Tongue (tissue), 2 donors: ENCODE measurements around the gene ARID3A. TPM values are rescaled to one million over a fixed set of nuclear protein-coding genes. Genes with fewer than 3 reads are reported as not detected.

Experiments used
- DNase-seq: peaks from one replicate; pipeline ENCODE4 v3.0.0-alpha.2; 2015
- total RNA-seq: library from RNA; depleted of rRNA; stranded (reverse); fragments of >200 nt; gene quantifications from one replicate; pipeline ENCODE4 v1.2.3, GENCODE V29; 2014

The ARID3A gene
- total RNA-seq, 1 donor from 2014 or later = 5.2 TPM

DNA sequence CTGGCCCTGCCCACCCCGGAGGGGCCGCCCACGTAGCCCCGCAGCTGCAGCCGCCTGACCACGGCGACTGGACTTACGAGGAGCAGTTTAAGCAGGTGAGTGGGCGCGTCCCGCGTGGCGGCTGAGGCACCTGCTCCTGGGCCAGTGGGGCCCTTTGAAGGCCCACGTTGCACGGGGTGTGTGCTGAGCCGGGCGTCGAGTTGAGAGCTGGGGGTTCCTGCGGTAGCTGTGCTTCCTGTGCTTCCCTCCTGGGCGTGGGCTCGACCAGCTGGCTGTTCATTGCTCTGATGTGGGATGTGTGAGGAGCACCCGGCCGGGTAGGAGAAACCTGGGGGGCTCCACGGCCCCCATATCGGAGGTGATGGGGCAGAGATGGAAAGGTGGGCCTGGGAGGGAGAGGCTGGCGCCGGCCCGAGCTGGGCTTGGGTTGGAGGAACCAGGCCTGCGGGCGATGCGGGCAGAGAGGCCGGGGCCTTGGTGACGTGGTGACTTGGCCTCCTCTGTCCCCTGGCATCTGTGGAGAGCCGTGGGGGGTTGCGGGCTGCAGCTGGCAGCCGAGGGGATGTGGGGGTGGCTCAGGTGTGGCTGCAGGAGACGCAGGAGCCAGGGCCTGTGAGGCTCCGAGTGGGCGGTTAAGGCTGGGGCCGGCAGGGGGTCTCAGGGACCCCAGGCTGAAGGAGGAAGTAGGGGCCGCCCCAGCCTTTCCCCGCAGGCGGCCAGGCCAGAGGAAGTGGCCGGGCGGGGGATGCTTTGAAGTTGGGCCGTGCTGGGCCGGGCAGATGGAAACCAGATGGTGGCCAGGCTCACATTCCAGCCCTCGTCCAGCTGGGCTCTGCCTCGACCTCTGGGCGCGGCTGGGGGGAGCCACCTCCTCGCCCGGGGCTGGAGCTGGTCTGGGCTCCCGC lies 7.1 kb downstream of the ARID3A start:
- peak; percentile 80 for DNase-seq

- no peak for DNase-seq
Measured at GRCh38 chr19:933553-933882, 7.7 kb downstream of the ARID3A start.

- no peak for DNase-seq
Measured at GRCh38 chr19:934197-934840, 8.5 kb downstream of the ARID3A start.

GRCh38 chr19:934865-935479 lies 9.1 kb downstream of the ARID3A start:
- peak; percentile 94 for DNase-seq

- DNase-seq = no peak
Measured at GRCh38 chr19:936175-936546, 10.3 kb downstream of the ARID3A start.

DNA sequence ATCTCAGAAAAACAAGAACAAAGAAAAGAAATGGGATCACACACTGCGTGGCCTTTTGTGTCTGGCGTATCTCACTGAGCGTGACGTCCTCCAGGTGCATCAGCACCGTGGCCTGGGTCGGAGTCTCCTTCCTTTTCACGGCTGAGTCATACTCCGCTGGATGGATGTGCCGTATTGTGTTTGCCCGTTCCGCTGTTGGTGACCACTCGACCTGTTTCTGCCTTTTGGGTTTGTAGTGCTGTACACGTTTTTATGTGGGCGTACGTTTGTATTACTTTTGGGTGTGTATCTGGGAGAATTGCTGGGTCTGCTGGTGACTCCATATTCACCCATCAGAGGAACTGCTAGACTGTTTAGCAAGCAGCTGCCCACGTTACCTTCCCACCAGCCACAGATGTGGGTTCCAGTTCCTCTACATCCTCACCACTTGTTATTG lies 11.4 kb downstream of the ARID3A start:
- no peak for DNase-seq

- no peak for DNase-seq
Measured at GRCh38 chr19:938233-938923, 12.5 kb downstream of the ARID3A start.

DNA sequence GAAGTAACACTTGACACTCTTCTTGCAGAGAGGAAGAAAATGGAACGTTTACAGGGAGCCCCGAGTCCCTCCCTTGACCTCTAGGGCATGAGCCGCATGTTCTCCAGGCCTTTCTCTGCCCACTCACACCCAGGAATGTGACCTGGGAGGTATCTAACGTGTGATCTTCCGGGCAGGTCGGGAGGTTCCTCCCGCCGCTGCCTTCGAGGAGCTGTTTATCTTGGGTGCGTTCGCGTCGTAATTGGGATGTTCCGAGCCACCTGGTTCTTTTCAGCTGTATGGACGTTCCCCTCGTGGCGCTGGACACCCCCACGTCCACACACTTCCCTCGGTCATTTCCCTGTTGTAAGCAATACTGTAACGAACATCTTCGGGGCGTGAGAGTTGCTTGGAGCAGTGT lies 13.6 kb downstream of the ARID3A start:
- no peak for DNase-seq

DNA sequence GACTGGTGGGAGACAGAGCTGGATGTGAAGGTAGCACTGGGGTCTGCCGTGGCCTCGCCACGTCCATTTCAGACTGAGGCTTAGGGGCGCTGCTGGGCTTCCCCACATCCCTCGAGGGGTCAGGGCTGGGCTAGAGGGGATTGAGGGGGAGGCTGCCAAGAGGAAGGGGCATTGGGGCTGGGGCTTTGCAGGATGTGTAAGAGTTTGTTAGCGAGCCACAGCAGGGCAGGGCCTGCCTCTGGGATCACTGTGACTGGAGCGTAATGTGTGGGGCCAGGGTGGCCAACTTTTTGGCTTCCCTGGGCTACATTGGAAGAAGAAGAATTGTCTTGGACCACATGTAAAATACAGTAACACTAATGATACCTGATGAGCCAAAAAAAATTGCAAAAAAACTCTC lies 14.1 kb downstream of the ARID3A start:
- DNase-seq = no peak

GRCh38 chr19:940591-941291 lies 14.9 kb downstream of the ARID3A start:
- peak; percentile 74 for DNase-seq

GRCh38 chr19:941292-942132 lies 15.7 kb downstream of the ARID3A start:
- no peak for DNase-seq

GRCh38 chr19:942133-942645 lies 16.4 kb downstream of the ARID3A start:
- no peak for DNase-seq

- no peak for DNase-seq
Measured at GRCh38 chr19:943551-944170, 17.8 kb downstream of the ARID3A start.

DNA sequence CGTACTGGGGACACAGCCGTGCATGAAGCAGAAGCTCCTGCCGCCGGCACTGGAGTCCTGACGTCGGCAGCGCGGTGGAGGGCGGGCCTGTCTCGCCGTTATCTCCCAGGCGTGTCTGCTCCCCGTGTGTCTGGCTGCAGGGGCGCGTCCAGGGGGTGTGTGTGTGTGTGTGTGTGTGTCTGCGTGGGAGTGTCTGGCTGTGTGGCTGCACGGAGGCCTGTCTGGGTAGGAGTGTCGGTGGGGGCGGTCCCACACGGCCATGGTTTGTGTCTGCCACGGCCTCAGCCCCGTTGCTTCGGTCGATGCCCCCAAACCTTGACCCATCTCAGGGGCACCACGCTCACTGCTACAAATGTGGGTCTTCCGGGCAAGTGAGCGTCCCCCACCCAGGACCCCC lies 18.3 kb downstream of the ARID3A start:
- DNase-seq = peak; percentile 39

- DNase-seq = peak; percentile 53
Measured at GRCh38 chr19:944663-945241, 18.9 kb downstream of the ARID3A start.

DNA sequence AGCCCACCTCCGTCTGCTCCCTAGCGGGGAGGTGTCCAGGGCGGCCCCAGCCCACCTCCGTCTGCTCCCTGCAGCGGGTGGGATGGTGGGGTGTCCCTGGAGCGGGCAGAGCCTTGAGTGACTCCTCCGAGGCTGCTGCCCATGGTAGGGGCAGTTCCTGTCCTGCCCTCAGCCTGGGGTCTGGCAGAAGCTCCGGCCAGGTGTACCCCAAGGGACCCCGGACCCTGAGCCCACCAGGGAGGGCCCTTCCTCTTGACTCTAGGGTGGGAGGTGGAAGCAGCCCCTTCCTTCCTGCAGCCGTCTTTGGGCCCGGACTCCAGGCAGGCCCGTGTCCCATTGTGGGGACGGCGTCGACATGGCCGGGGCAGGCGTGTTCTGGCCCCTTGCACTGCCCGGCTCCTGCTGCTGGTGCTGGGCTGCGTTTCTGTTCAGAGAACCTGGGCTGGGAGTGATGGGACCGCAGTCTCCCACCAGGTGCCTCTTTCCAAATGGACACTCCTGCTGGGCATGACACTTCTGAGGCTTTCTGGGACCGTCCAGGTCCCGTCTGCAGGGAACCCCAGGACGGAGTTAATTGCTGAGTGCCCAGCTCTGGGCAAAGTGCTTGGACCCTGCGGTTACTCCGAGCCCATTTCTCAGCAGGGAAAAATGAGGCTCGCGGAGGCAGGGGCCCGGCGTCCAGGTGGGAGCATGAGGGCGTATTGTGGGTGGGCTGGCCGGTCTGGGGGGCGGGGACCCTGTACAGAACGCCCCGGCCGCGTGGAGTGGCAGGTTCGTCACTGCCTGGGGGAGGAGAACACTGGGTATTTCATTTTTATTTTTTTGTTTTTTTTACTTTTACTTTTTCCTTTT lies 19.8 kb downstream of the ARID3A start:
- no peak for DNase-seq

GRCh38 chr19:947090-947706 lies 21.4 kb downstream of the ARID3A start:
- DNase-seq = no peak

- no peak for DNase-seq
Measured at GRCh38 chr19:947707-948539, 22.1 kb downstream of the ARID3A start.
